ENCODE measurements around the gene MSI2.
A peak's percentile ranks its signal among the peaks of the same experiment; 100 is the strongest.

The MSI2 gene

GRCh38 chr17:57440522-57441269 is 184.4 kb downstream of the MSI2 start:
- peak; percentile 14 for DNase-seq (ENCODE audit: low read depth)

GRCh38 chr17:57441270-57441600 is 184.9 kb downstream of the MSI2 start:
- no peak for DNase-seq (ENCODE audit: low read depth)

- DNase-seq (ENCODE audit: low read depth), result no peak
Observed at GRCh38 chr17:57442401-57442823, 186.1 kb downstream of the MSI2 start.

- no peak for DNase-seq (ENCODE audit: low read depth)
Observed at GRCh38 chr17:57442914-57443571, 186.7 kb downstream of the MSI2 start.

GRCh38 chr17:57443781-57444180 is 187.5 kb downstream of the MSI2 start:
- no peak for DNase-seq (ENCODE audit: low read depth)

GRCh38 chr17:57444682-57445450 is 188.5 kb downstream of the MSI2 start:
- no peak for DNase-seq (ENCODE audit: low read depth)

- DNase-seq (ENCODE audit: low read depth), result no peak
Observed at GRCh38 chr17:57445772-57446472, 189.6 kb downstream of the MSI2 start.

- DNase-seq (ENCODE audit: low read depth), result no peak
Observed at GRCh38 chr17:57447357-57447989, 191.2 kb downstream of the MSI2 start.

GRCh38 chr17:57447990-57448758 is 191.9 kb downstream of the MSI2 start:
- no peak for DNase-seq (ENCODE audit: low read depth)

- no peak for DNase-seq (ENCODE audit: low read depth)
Observed at GRCh38 chr17:57448759-57449283, 192.5 kb downstream of the MSI2 start.

- no peak for DNase-seq (ENCODE audit: low read depth)
Observed at GRCh38 chr17:57451191-57451590, 194.9 kb downstream of the MSI2 start.

- no peak for DNase-seq (ENCODE audit: low read depth)
Observed at GRCh38 chr17:57451643-57452042, 195.3 kb downstream of the MSI2 start.

GRCh38 chr17:57453841-57454425 is 197.6 kb downstream of the MSI2 start:
- no peak for DNase-seq (ENCODE audit: low read depth)

- no peak for DNase-seq (ENCODE audit: low read depth)
Observed at GRCh38 chr17:57454729-57455062, 198.4 kb downstream of the MSI2 start.

- DNase-seq (ENCODE audit: low read depth), result no peak
Observed at GRCh38 chr17:57455063-57455914, 199.0 kb downstream of the MSI2 start.

GRCh38 chr17:57456622-57457021 is 200.3 kb downstream of the MSI2 start:
- no peak for DNase-seq (ENCODE audit: low read depth)

GRCh38 chr17:57457188-57457587 is 200.9 kb downstream of the MSI2 start:
- no peak for DNase-seq (ENCODE audit: low read depth)

- no peak for DNase-seq (ENCODE audit: low read depth)
Observed at GRCh38 chr17:57458718-57459285, 202.5 kb downstream of the MSI2 start.

- DNase-seq (ENCODE audit: low read depth), result no peak
Observed at GRCh38 chr17:57459286-57459915, 203.1 kb downstream of the MSI2 start.
